ENCODE results near the gene ANTKMT.

DNA sequence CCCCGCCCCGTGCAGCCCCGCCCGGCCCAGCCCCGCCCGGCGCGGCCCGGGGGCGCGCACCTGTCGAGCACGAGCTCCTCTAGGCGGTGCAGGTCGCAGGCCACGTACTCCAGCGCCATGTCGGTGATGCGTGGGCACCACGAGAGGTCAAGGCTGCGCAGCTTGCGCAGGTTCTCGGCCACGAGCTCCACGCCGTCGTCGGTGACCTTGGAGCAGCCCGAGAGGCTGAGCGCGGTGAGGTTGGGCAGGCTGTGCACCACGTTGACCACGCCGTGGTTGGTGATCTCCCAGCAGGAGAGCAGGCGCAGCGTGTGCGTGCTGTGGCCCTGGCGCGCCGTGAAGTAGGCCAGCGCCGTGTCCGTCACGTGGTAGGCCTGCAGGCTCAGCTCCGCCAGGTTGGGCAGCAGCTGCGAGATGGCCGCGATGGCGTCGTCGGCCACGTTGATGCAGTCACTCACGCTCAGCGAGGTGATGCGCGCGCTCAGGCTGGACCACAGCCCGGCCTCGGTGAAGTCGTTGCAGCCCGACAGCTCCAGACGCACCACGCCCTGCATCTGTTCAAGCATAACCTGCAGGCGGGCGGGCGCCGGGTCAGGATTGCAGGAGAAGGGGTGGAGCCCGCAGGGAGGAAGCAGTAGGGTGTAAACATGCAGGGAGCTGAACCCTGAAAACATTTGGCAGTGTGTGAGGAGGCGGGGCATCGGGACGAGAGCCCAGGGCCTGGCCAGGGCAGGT lies 25.4 kb upstream of the ANTKMT start:
- TF ChIP-seq, protein P1, sequence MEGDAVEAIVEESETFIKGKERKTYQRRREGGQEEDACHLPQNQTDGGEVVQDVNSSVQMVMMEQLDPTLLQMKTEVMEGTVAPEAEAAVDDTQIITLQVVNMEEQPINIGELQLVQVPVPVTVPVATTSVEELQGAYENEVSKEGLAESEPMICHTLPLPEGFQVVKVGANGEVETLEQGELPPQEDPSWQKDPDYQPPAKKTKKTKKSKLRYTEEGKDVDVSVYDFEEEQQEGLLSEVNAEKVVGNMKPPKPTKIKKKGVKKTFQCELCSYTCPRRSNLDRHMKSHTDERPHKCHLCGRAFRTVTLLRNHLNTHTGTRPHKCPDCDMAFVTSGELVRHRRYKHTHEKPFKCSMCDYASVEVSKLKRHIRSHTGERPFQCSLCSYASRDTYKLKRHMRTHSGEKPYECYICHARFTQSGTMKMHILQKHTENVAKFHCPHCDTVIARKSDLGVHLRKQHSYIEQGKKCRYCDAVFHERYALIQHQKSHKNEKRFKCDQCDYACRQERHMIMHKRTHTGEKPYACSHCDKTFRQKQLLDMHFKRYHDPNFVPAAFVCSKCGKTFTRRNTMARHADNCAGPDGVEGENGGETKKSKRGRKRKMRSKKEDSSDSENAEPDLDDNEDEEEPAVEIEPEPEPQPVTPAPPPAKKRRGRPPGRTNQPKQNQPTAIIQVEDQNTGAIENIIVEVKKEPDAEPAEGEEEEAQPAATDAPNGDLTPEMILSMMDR (IDR thresholded peaks at IDR 0.05), result peak in 1 of 3 donors; percentile 16
- TF ChIP-seq POLR2A (IDR thresholded peaks at IDR 0.05), result no peak

Data from lower leg skin (tissue), 3 donors.